ENCODE measurements around the gene GLYATL3.

Gene GLYATL3

GRCh38 chr6:49543087-49543858 lies 43.5 kb downstream of the GLYATL3 start:
- no peak for DNase-seq (ENCODE audit: low read depth in 4 of 4, low spot score in 1 of 4)

- no peak for DNase-seq (ENCODE audit: low read depth in 4 of 4, low spot score in 1 of 4)
These were observed 46.6 kb downstream of the GLYATL3 start for GRCh38 chr6:49546331-49546730.

GRCh38 chr6:49548613-49549304 lies 49.0 kb downstream of the GLYATL3 start:
- no peak for DNase-seq (ENCODE audit: low read depth in 4 of 4, low spot score in 1 of 4)

- no peak for DNase-seq (ENCODE audit: low read depth in 4 of 4, low spot score in 1 of 4)
These were observed 50.2 kb downstream of the GLYATL3 start for GRCh38 chr6:49549691-49550491.

GRCh38 chr6:49550492-49551077 lies 50.9 kb downstream of the GLYATL3 start, which contains the start of gene C6orf141:
Gene C6orf141, plus strand, starts transcription at chr6:49550668. Its CDS starts 125 bp downstream, at chr6:49550793.
- DNase-seq (ENCODE audit: low read depth in 4 of 4, low spot score in 1 of 4): no peak

- DNase-seq (ENCODE audit: low read depth in 4 of 4, low spot score in 1 of 4): no peak
These were observed 51.5 kb downstream of the GLYATL3 start for GRCh38 chr6:49551078-49551865.

- no peak for DNase-seq (ENCODE audit: low read depth in 4 of 4, low spot score in 1 of 4)
These were observed 52.1 kb downstream of the GLYATL3 start for GRCh38 chr6:49551866-49552129.

GRCh38 chr6:49552596-49552995 lies 52.9 kb downstream of the GLYATL3 start:
- no peak for DNase-seq (ENCODE audit: low read depth in 4 of 4, low spot score in 1 of 4)

GRCh38 chr6:49553384-49553783 lies 53.7 kb downstream of the GLYATL3 start:
- DNase-seq (ENCODE audit: low read depth in 4 of 4, low spot score in 1 of 4): no peak

GRCh38 chr6:49555951-49556350 lies 56.2 kb downstream of the GLYATL3 start:
- DNase-seq (ENCODE audit: low read depth in 4 of 4, low spot score in 1 of 4): no peak

- no peak for DNase-seq (ENCODE audit: low read depth in 4 of 4, low spot score in 1 of 4)
These were observed 56.7 kb downstream of the GLYATL3 start for GRCh38 chr6:49556429-49556837.

- no peak for DNase-seq (ENCODE audit: low read depth in 4 of 4, low spot score in 1 of 4)
These were observed 57.5 kb downstream of the GLYATL3 start for GRCh38 chr6:49557177-49557576.

- DNase-seq (ENCODE audit: low read depth in 4 of 4, low spot score in 1 of 4): no peak
These were observed 58.5 kb downstream of the GLYATL3 start for GRCh38 chr6:49558238-49558637.

GRCh38 chr6:49563006-49563886 lies 63.5 kb downstream of the GLYATL3 start:
- no peak for DNase-seq (ENCODE audit: low read depth in 4 of 4, low spot score in 1 of 4)

- DNase-seq (ENCODE audit: low read depth in 4 of 4, low spot score in 1 of 4): no peak
These were observed 64.8 kb downstream of the GLYATL3 start for GRCh38 chr6:49564552-49564951.

GRCh38 chr6:49565261-49565660 lies 65.5 kb downstream of the GLYATL3 start:
- DNase-seq (ENCODE audit: low read depth in 4 of 4, low spot score in 1 of 4): no peak

GRCh38 chr6:49565855-49566254 lies 66.1 kb downstream of the GLYATL3 start:
- DNase-seq (ENCODE audit: low read depth in 4 of 4, low spot score in 1 of 4): no peak

GRCh38 chr6:49570474-49571079 lies 70.9 kb downstream of the GLYATL3 start:
- DNase-seq (ENCODE audit: low read depth in 4 of 4, low spot score in 1 of 4): no peak

GRCh38 chr6:49576618-49577017 lies 76.9 kb downstream of the GLYATL3 start:
- no peak for DNase-seq (ENCODE audit: low read depth in 4 of 4, low spot score in 1 of 4)
